A549 (cell line): ENCODE results near the gene POLRMT.

Experiments used
- FOSB ChIP-seq: fragments of 250-450 bp; sonication (Bioruptor Pico); IDR thresholded peaks from 2 replicates; pipeline ENCODE4 v1.5.0; 2020; ENCODE audit warnings: mild to moderate bottlenecking, moderate library complexity
- MYC ChIP-seq: IDR thresholded peaks from 2 replicates; pipeline ENCODE4 v1.6.1; 2012; ENCODE audit warnings: mild to moderate bottlenecking, inconsistent platforms, low read length, improper control_type of control experiment, borderline replicate concordance
- NFE2L2 ChIP-seq: fragments of 150-350 bp; conservative IDR thresholded peaks from 2 replicates; pipeline ENCODE4 v1.6.1; 2014; ENCODE audit warnings: low read length
- NR3C1 ChIP-seq: fragments of >200 bp; sonication (Bioruptor Twin); formaldehyde crosslinking; IDR thresholded peaks from 3 replicates; pipeline ENCODE4 v1.6.1; 2017
- POLR2A ChIP-seq: IDR thresholded peaks from 2 replicates; pipeline ENCODE4 v1.6.1; 2012; ENCODE audit warnings: mild to moderate bottlenecking, low read length
- RAD21 ChIP-seq, 2 experiments: fragments of >200 bp in 1 of 2; sonication (Bioruptor Twin) in 1 of 2; formaldehyde crosslinking in 1 of 2; IDR thresholded peaks in 1 of 2; conservative IDR thresholded peaks in 1 of 2; 2 replicates in 1 of 2; 3 replicates in 1 of 2; pipeline ENCODE4 v1.6.1; 2012 to 2018; ENCODE audit warnings: inconsistent platforms in 1 of 2
- RNF2 ChIP-seq: fragments of 200-600 bp; sonication (generic); IDR thresholded peaks from 2 replicates; pipeline ENCODE4 v1.6.1; 2016; ENCODE audit warnings: low read depth, mild to moderate bottlenecking, antibody characterized with exemption, moderate library complexity, borderline replicate concordance
- SMC3 ChIP-seq: fragments of >200 bp; sonication (Bioruptor Twin); formaldehyde crosslinking; IDR thresholded peaks from 3 replicates; pipeline ENCODE4 v1.6.1; 2018; ENCODE audit warnings: inconsistent platforms
- TF ChIP-seq, protein P1 (sequence below): fragments of >200 bp; sonication (Bioruptor Twin); formaldehyde crosslinking; IDR thresholded peaks from 3 replicates; pipeline ENCODE4 v1.5.1; 2016
- TF ChIP-seq, protein P2 (sequence below): fragments of 450-650 bp; IDR thresholded peaks from 2 replicates; pipeline ENCODE4 v1.6.1; 2014; ENCODE audit warnings: antibody characterized with exemption

DNA sequence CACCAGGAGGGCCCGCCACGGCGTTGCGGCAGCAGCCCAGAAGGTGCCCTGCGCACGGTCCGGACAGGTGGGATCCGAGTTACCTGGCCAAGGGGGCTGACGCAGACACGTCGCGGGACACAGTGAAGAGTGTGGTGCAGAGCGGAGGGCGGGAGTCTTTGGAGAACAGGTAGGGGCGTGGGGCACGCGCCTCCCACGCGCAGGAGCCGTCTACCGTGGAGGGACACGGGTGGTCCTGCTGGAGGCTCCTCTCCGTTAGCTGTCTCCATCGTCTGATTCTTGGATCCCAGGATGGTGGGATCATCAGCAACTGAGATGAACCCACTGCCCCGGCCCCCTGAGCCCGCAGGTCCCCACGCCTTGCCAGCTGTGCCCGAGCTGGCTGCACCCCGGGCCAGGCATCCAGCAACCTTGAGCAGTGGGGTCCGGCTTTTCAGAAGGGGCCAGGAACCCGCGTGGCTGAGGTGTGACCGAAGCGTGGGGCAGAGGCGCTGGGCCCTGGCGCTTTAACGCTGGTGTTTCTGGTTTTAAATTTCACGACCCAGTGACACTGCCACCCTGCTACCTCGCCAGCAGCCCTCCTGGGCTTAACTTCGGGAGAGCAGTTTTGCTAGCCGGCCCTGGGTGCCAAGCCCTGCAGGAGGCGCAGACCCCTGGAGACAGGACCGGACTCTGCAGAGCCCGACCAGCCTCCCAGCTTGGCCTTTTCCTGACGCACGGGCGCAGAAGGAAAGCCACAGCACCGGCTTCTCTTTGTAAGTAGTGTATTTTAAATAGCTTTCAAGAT is 13.6 kb upstream of the POLRMT start:
- TF ChIP-seq POLR2A (no peak), RNF2 (no peak), SMC3 (no peak), FOSB (CRISPR knock-in tag) (no peak), MYC (no peak), RAD21 (conservative IDR thresholded peaks at IDR 0.05 in 1 of 2, IDR thresholded peaks at IDR 0.05 in 1 of 2) (no peak), NR3C1 (no peak), NFE2L2 (no peak)
- TF ChIP-seq, protein P1, sequence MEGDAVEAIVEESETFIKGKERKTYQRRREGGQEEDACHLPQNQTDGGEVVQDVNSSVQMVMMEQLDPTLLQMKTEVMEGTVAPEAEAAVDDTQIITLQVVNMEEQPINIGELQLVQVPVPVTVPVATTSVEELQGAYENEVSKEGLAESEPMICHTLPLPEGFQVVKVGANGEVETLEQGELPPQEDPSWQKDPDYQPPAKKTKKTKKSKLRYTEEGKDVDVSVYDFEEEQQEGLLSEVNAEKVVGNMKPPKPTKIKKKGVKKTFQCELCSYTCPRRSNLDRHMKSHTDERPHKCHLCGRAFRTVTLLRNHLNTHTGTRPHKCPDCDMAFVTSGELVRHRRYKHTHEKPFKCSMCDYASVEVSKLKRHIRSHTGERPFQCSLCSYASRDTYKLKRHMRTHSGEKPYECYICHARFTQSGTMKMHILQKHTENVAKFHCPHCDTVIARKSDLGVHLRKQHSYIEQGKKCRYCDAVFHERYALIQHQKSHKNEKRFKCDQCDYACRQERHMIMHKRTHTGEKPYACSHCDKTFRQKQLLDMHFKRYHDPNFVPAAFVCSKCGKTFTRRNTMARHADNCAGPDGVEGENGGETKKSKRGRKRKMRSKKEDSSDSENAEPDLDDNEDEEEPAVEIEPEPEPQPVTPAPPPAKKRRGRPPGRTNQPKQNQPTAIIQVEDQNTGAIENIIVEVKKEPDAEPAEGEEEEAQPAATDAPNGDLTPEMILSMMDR = no peak
- TF ChIP-seq, protein P2, sequence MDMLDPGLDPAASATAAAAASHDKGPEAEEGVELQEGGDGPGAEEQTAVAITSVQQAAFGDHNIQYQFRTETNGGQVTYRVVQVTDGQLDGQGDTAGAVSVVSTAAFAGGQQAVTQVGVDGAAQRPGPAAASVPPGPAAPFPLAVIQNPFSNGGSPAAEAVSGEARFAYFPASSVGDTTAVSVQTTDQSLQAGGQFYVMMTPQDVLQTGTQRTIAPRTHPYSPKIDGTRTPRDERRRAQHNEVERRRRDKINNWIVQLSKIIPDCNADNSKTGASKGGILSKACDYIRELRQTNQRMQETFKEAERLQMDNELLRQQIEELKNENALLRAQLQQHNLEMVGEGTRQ = no peak
